HG03354 (cell line): ENCODE results near the gene AMPD1.

Source experiments
- ATAC-seq: cut with Tn5 transposase; IDR thresholded peaks from one replicate; pipeline ENCODE4 v1.9.1; 2021; ENCODE audit warnings: mild to moderate bottlenecking; ENCODE audit not compliant: unreplicated experiment, poor library complexity, severe bottlenecking

Gene AMPD1

DNA sequence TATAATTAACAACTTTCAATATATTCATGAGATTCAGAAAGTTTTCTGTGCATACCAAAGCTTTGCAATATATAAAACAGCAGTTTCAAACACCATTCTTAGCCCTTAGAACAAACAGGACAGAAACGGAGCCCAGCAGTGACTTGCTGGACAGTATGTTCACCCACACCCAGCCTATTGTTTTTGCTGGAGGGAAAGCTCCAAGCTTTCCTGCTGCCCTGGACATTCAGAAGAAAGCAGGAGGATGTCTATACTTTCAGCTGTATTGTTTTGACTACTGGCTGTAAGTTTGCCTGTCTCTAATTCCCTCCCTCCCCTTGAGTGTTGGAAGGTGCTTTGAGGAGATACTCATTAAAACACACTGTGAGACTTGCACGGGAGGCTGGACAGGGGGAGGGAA, 35.1 kb downstream of the AMPD1 start:
- no peak for ATAC-seq

GRCh38 chr1:114651893-114652292, 43.5 kb downstream of the AMPD1 start:
- ATAC-seq = no peak

- ATAC-seq = no peak
Observed at GRCh38 chr1:114648503-114648902, 46.8 kb downstream of the AMPD1 start.

GRCh38 chr1:114641377-114641776, 54.0 kb downstream of the AMPD1 start:
- ATAC-seq = no peak

DNA sequence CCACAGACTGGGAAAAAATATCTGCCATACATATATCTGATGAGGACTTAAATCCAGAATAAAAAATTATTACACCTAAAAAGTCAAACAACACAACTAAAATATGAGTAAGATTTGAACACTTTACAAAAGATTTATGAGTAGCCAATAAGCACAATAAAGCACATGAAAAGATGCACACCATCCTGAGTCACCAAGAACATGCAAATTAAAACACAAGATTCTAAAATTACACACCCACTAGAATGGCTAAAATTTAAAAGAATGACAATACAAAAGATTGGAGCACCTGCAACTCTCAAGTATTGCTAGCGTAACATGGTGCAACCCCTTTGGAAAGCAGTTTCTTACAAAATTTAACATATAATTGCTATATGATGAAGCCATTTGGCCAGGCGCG, 56.4 kb downstream of the AMPD1 start:
- ATAC-seq = no peak

DNA sequence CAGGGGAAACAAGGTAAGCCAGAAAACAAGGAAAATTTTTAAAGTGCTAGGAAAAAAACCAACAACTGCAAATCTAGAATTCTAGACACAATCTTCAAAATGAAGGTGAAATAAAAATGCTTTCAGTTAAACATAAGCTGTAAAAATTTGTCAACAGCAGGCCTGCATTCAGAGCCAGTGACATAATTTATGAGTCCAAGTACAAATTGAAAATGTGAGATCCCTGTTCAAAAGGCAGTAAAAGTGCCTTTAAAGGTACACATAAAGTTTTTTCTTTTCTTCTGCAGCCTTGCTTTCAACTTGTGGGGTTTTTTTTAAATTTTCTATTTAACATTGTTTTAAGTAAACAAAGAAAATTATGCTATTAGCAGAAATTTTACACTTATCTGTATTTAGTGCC, 62.9 kb downstream of the AMPD1 start:
- ATAC-seq = no peak

DNA sequence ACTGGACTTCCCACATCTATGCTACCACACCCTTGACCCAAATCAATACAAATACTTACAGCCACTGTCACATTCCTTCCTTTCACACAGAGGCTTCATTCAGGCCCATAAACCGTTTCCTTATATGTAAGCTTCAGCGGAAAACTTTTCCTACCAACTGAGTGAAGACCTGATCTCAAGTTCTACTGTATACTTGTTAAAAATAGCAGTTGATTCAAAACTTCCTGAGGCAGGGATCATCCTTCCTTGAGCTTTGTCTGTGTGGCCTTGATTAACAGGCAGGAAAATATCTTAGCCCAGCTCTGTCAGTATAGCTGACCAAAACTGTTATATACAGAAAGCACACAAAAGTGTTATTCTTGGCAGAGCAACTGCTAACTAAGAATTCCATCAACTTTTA, 68.2 kb downstream of the AMPD1 start:
- no peak for ATAC-seq

DNA sequence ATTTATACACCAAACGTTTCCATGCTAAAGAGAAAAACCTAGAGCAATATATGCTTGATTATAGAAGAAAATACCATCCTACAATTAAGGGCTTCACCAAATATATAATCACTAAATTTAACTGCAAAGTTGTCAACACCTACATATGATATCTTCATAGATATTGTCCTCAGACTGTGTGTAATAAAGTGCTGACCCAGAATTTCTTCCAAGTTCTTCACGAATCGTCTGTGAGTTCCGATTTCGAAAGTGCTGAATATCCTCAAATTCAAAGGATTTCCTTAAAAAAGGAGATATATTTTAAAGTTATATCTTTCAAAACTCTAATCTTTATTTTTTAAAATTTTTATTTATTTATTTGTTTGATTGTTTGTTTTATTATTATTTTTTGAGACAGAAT, 72.0 kb downstream of the AMPD1 start:
- ATAC-seq = no peak
